Measurements from ENCODE around the gene KDF1.
"Not testable (repeated sequence)": the region's sequence is repeated elsewhere in the genome, so short reads cannot be mapped to it uniquely, and the experiment has no call there.

The KDF1 gene

GRCh38 chr1:26953374-26953773 is 6.9 kb downstream of the KDF1 start:
- no peak for DNase-seq

GRCh38 chr1:26951821-26952497 is 8.3 kb downstream of the KDF1 start:
- DNase-seq = no peak

GRCh38 chr1:26951216-26951615 is 9.1 kb downstream of the KDF1 start:
- no peak for DNase-seq

GRCh38 chr1:26950602-26951001 is 9.7 kb downstream of the KDF1 start:
- no peak for DNase-seq

- DNase-seq = no peak
Observed at GRCh38 chr1:26949926-26950319, 10.3 kb downstream of the KDF1 start.

GRCh38 chr1:26949266-26949925 is 10.9 kb downstream of the KDF1 start:
- DNase-seq = no peak

- not testable (repeated sequence) for DNase-seq
Observed at GRCh38 chr1:26948725-26949057, 11.6 kb downstream of the KDF1 start.

GRCh38 chr1:26946270-26946669 is 14.0 kb downstream of the KDF1 start:
- DNase-seq = no peak

GRCh38 chr1:26945728-26946127 is 14.5 kb downstream of the KDF1 start:
- DNase-seq = no peak

GRCh38 chr1:26945138-26945537 is 15.1 kb downstream of the KDF1 start:
- no peak for DNase-seq

- no peak for DNase-seq
Observed at GRCh38 chr1:26942656-26943055, 17.6 kb downstream of the KDF1 start.

- no peak for DNase-seq
Observed at GRCh38 chr1:26941311-26941710, 19.0 kb downstream of the KDF1 start.

GRCh38 chr1:26938659-26939025 is 21.6 kb downstream of the KDF1 start:
- no peak for DNase-seq

GRCh38 chr1:26938004-26938658 is 22.1 kb downstream of the KDF1 start:
- no peak for DNase-seq

- no peak for DNase-seq
Observed at GRCh38 chr1:26936823-26937222, 23.4 kb downstream of the KDF1 start.

- DNase-seq = no peak
Observed at GRCh38 chr1:26932531-26932930, 27.7 kb downstream of the KDF1 start.

- DNase-seq = no peak
Observed at GRCh38 chr1:26923711-26924110, 36.6 kb downstream of the KDF1 start.

- no peak for DNase-seq
Observed at GRCh38 chr1:26922901-26923300, 37.4 kb downstream of the KDF1 start.

- DNase-seq = no peak
Observed at GRCh38 chr1:26922431-26922729, 37.9 kb downstream of the KDF1 start.

- peak; percentile 96 for DNase-seq
Observed at GRCh38 chr1:26921540-26922430, 38.5 kb downstream of the KDF1 start, which contains the start of gene NUDC. NUDC (plus strand) TSS chr1:26921743; CDS start chr1:26921849, 106 bp downstream.

GRCh38 chr1:26921126-26921539 is 39.1 kb downstream of the KDF1 start:
- DNase-seq = no peak

- no peak for DNase-seq
Observed at GRCh38 chr1:26915204-26915842, 44.9 kb downstream of the KDF1 start.
